ENCODE measurements around the gene ZBED2.

Gene ZBED2

DNA sequence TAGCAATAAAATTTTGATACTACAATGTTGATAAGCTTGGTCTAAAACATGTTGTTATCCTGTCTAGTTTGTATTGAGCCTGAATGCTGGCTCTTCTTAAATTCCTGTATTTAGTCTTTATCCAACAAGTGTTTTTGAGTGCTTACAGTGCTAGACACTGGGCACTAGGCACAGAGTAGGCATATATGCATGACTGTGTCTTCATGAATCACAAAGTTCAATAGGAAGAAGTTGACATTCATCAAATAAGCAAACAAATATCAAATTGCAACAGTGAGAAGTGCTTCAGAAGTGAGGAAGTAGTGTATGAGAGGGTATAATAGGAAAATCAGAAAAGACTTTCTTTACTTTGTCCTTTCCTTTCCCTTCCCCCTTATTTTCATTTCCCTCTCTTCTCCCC, 46.4 kb downstream of the ZBED2 start:
- no peak for TF ChIP-seq POLR2AphosphoS5 (IDR thresholded peaks at IDR 0.05; ENCODE audit: borderline replicate concordance, low read depth, low read length)
- TF ChIP-seq FOXP2 (optimal IDR thresholded peaks at IDR 0.05; ENCODE audit: control extremely low read depth, extremely low read length, insufficient read depth) = no peak
- TF ChIP-seq EZH2 (IDR thresholded peaks at IDR 0.05) = no peak
- H3K9me3 ChIP-seq (ENCODE audit: low read depth, low read length) = no peaks in the 10 kb centered on the region
- H3K36me3 ChIP-seq (ENCODE audit: insufficient read depth, low read length) = no peaks in the 10 kb centered on the region
- no peak overlapping the region for H3K9ac ChIP-seq (ENCODE audit: insufficient read length)
- DNase-seq (ENCODE audit: low read depth, low spot score) = no peak
- H3K27ac ChIP-seq = no peak overlapping the region
- no peak overlapping the region for H3K4me3 ChIP-seq

DNA sequence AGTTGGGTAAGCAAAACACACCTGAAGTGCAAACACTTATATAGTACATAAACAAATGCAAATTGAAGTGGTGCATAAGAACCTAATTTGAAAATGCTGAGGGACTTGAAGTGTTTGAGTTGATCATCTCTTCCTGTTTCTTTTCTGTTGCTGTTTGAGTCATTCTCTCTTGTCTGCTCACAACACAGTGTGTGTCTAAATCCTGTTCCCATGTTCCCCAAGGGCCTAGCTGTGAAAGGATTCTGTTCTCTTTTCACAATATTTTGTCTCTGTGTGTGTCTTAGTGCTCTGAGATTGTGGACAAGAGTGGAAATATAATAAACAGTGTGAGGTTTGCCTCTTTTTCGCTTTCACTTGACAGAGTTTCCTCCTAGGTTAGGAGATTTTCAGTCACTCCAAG, 47.1 kb downstream of the ZBED2 start:
- no peak for DNase-seq (ENCODE audit: low read depth, low spot score)
- Histone ChIP-seq H3K27ac (no peak overlapping the region), H3K9me3 (ENCODE audit: low read depth, low read length) (no peaks in the 10 kb centered on the region), H3K9ac (ENCODE audit: insufficient read length) (no peak overlapping the region), H3K4me3 (no peak overlapping the region), H3K36me3 (ENCODE audit: insufficient read depth, low read length) (no peaks in the 10 kb centered on the region)
- TF ChIP-seq EZH2 (IDR thresholded peaks at IDR 0.05) = no peak
- TF ChIP-seq POLR2AphosphoS5 (IDR thresholded peaks at IDR 0.05; ENCODE audit: borderline replicate concordance, low read depth, low read length) = no peak
- TF ChIP-seq FOXP2 (optimal IDR thresholded peaks at IDR 0.05; ENCODE audit: control extremely low read depth, extremely low read length, insufficient read depth) = no peak

DNA sequence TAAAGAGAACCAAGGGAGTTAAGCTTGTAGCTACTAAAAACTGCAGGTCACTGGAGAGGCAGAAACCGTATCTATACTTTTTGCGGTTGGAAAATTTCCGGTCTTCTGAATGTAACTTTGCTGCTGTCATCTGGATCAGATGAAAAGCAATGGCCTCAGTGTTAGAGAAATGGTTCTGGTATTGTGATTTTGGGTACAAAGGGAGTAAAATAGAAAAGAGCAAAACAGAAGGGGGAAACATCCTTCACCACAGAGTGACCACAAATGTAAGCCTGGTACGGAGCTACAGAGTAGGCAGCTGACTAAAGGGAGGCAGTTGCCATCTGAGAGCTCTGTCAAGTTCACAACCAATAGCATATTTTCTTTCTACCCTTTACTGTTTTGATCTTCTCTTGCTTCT, 47.5 kb downstream of the ZBED2 start:
- Histone ChIP-seq H3K36me3 (ENCODE audit: insufficient read depth, low read length) (no peaks in the 10 kb centered on the region), H3K9ac (ENCODE audit: insufficient read length) (no peak overlapping the region), H3K4me3 (no peak overlapping the region), H3K9me3 (ENCODE audit: low read depth, low read length) (no peaks in the 10 kb centered on the region), H3K27ac (no peak overlapping the region)
- TF ChIP-seq FOXP2 (optimal IDR thresholded peaks at IDR 0.05; ENCODE audit: control extremely low read depth, extremely low read length, insufficient read depth) (no peak), EZH2 (IDR thresholded peaks at IDR 0.05) (no peak), POLR2AphosphoS5 (IDR thresholded peaks at IDR 0.05; ENCODE audit: borderline replicate concordance, low read depth, low read length) (no peak)
- no peak for DNase-seq (ENCODE audit: low read depth, low spot score)

DNA sequence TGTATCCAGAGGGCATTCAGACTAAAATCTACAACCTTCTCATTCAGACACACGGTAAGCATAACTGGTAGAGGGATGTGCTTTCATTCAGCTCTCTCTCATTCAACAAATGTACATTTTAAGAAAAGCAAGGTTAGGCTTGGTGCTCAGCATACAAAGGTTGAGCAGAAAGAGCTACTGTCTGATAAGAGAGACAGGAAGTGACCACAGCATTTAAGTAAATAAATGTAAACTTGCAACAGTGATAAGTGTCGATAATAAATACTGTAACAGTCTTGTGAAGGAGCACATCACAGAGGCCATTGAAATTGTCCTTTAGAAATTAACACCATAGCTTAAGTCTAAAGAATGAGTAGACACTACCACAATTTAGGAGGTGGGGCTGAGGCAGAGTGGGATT, 49.8 kb downstream of the ZBED2 start:
- no peaks in the 10 kb centered on the region for H3K9me3 ChIP-seq (ENCODE audit: low read depth, low read length)
- no peak overlapping the region for H3K27ac ChIP-seq
- H3K9ac ChIP-seq (ENCODE audit: insufficient read length) = no peak overlapping the region
- H3K36me3 ChIP-seq (ENCODE audit: insufficient read depth, low read length) = no peaks in the 10 kb centered on the region
- no peak for DNase-seq (ENCODE audit: low read depth, low spot score)
- no peak overlapping the region for H3K4me3 ChIP-seq
- TF ChIP-seq POLR2AphosphoS5 (IDR thresholded peaks at IDR 0.05; ENCODE audit: borderline replicate concordance, low read depth, low read length) (no peak), FOXP2 (optimal IDR thresholded peaks at IDR 0.05; ENCODE audit: control extremely low read depth, extremely low read length, insufficient read depth) (no peak), EZH2 (IDR thresholded peaks at IDR 0.05) (no peak)
